Measurements from ENCODE around the gene EXD1.
"Not testable (repeated sequence)": the region's sequence is repeated elsewhere in the genome, so short reads cannot be mapped to it uniquely, and the experiment has no call there.

EXD1 gene

GRCh38 chr15:41151451-41152005, 79.0 kb downstream of the EXD1 start:
- Mint-ChIP-seq H3K27ac (peak overlapping the region in 1 of 2 donors; percentile 38), H3K4me3 (no peak overlapping the region)

GRCh38 chr15:41150279-41150678, 80.3 kb downstream of the EXD1 start:
- DNase-seq (no peak), ATAC-seq (replicated peaks) (no peak)
- H3K4me3 Mint-ChIP-seq, result no peak overlapping the region
- no peaks in the 10 kb centered on the region for H3K36me3 Mint-ChIP-seq (ENCODE audit: insufficient read depth)
- peaks cover 11 to 12% of the 10 kb centered on the region in 2 donors for H3K27me3 Mint-ChIP-seq
- H3K27ac Mint-ChIP-seq, result peak overlapping the region in 1 of 2 donors; percentile 38
- H3K9me3 Mint-ChIP-seq, result no peaks in the 10 kb centered on the region
- peaks cover 0 to 1% of the 10 kb centered on the region in 2 donors for H3K4me1 Mint-ChIP-seq (ENCODE audit: low read depth in 2 of 2)

More at GRCh38 chr15:41151451-41152005, 79.0 kb downstream of the EXD1 start:
- ATAC-seq (replicated peaks) (no peak), DNase-seq (no peak)
- H3K9me3 Mint-ChIP-seq, result no peaks in the 10 kb centered on the region
- peaks cover 11 to 12% of the 10 kb centered on the region in 2 donors for H3K27me3 Mint-ChIP-seq
- peaks cover 0 to 1% of the 10 kb centered on the region in 2 donors for H3K4me1 Mint-ChIP-seq (ENCODE audit: low read depth in 2 of 2)
- H3K36me3 Mint-ChIP-seq (ENCODE audit: insufficient read depth), result no peaks in the 10 kb centered on the region

GRCh38 chr15:41148065-41148464, 82.5 kb downstream of the EXD1 start:
- H3K27me3 Mint-ChIP-seq, result peaks cover 0 to under 1% of the 10 kb centered on the region in 2 donors
- no peak overlapping the region for H3K4me3 Mint-ChIP-seq
- DNase-seq (no peak), ATAC-seq (replicated peaks) (no peak)
- H3K9me3 Mint-ChIP-seq, result no peaks in the 10 kb centered on the region
- H3K36me3 Mint-ChIP-seq (ENCODE audit: insufficient read depth), result no peaks in the 10 kb centered on the region
- H3K27ac Mint-ChIP-seq, result no peak overlapping the region
- H3K4me1 Mint-ChIP-seq (ENCODE audit: low read depth in 2 of 2), result peaks cover 0 to 1% of the 10 kb centered on the region in 2 donors

- ATAC-seq (replicated peaks), result no peak
- no peaks in the 10 kb centered on the region for H3K9me3 Mint-ChIP-seq
- no peak overlapping the region for H3K27ac Mint-ChIP-seq
These were observed 90.9 kb downstream of the EXD1 start for GRCh38 chr15:41139619-41140018.

GRCh38 chr15:41139112-41139511, 91.4 kb downstream of the EXD1 start:
- H3K27ac Mint-ChIP-seq, result not testable (repeated sequence)

More at GRCh38 chr15:41139619-41140018, 90.9 kb downstream of the EXD1 start:
- Mint-ChIP-seq H3K27me3 (no peaks in the 10 kb centered on the region), H3K36me3 (ENCODE audit: insufficient read depth) (no peaks in the 10 kb centered on the region), H3K4me1 (ENCODE audit: low read depth in 2 of 2) (no peaks in the 10 kb centered on the region), H3K4me3 (no peak overlapping the region)
- no peak for DNase-seq

GRCh38 chr15:41135580-41135979, 95.0 kb downstream of the EXD1 start:
- H3K36me3 Mint-ChIP-seq (ENCODE audit: insufficient read depth); H3K4me3 Mint-ChIP-seq; DNase-seq; H3K27ac Mint-ChIP-seq; H3K9me3 Mint-ChIP-seq; ATAC-seq (replicated peaks); H3K4me1 Mint-ChIP-seq (ENCODE audit: low read depth in 2 of 2): not testable (repeated sequence)
- H3K27me3 Mint-ChIP-seq, result peaks cover 15 to 20% of the 10 kb centered on the region in 2 donors

More at GRCh38 chr15:41139112-41139511, 91.4 kb downstream of the EXD1 start:
- not testable (repeated sequence) for H3K36me3 Mint-ChIP-seq (ENCODE audit: insufficient read depth); DNase-seq; H3K27me3 Mint-ChIP-seq; H3K9me3 Mint-ChIP-seq; H3K4me3 Mint-ChIP-seq; H3K4me1 Mint-ChIP-seq (ENCODE audit: low read depth in 2 of 2); ATAC-seq (replicated peaks)

- no peaks in the 10 kb centered on the region for H3K4me1 Mint-ChIP-seq (ENCODE audit: low read depth in 2 of 2)
- no peak overlapping the region for H3K27ac Mint-ChIP-seq
- no peak for ATAC-seq (replicated peaks)
These were observed 97.1 kb downstream of the EXD1 start for GRCh38 chr15:41133454-41133853.

More at GRCh38 chr15:41133454-41133853, 97.1 kb downstream of the EXD1 start:
- Mint-ChIP-seq H3K36me3 (ENCODE audit: insufficient read depth) (no peaks in the 10 kb centered on the region), H3K4me3 (no peak overlapping the region), H3K9me3 (no peaks in the 10 kb centered on the region), H3K27me3 (peaks cover 15 to 20% of the 10 kb centered on the region in 2 donors)
- DNase-seq, result no peak

Measured in effector memory CD8-positive, alpha-beta T cell (primary cell).